GM19397 (cell line): ENCODE data around the gene TMEM145.

ENCODE experiments used
- ATAC-seq: cut with Tn5 transposase; IDR thresholded peaks from one replicate; pipeline ENCODE4 v1.9.1; 2021; ENCODE audit warnings: mild to moderate bottlenecking, moderate library complexity; ENCODE audit not compliant: unreplicated experiment

Gene TMEM145

DNA sequence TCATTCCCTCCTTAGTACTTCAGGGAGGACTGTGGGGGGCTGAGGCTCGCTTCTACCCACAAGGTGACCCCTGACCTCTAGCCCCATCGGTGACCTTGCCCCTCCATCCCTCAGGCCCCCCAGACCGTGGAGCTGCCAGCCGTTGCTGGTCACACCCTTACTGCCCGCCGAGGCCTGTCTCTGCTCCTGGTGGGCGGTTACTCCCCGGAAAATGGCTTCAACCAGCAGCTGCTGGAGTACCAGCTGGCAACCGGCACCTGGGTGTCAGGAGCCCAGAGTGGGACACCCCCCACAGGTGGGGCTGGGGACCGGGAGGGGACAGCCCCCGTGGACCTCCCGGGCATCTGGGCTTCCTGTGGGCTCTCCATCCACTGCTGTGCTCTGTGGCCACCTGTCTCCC lies 44.2 kb downstream of the TMEM145 start:
- no peak for ATAC-seq

- no peak for ATAC-seq
These were observed 47.9 kb downstream of the TMEM145 start for GRCh38 chr19:42360787-42361544.

- ATAC-seq: no peak
These were observed 48.4 kb downstream of the TMEM145 start for GRCh38 chr19:42361545-42361910.

DNA sequence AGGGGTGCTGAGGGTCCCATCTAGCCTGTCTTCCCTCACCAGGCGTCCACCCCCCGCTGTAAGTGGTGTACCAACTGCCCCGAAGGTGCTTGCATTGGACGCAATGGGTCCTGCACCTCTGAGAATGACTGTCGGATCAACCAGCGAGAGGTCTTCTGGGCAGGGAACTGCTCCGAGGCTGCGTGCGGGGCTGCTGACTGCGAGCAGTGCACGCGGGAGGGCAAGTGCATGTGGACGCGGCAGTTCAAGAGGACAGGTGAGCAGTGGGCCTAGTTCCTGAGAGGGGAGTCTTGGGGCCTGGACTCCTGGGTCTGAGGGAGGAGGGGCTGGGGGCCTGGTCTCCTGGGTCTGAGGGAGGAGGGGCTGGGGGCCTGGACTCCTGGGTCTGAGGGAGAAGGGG lies 49.2 kb downstream of the TMEM145 start:
- ATAC-seq: no peak

DNA sequence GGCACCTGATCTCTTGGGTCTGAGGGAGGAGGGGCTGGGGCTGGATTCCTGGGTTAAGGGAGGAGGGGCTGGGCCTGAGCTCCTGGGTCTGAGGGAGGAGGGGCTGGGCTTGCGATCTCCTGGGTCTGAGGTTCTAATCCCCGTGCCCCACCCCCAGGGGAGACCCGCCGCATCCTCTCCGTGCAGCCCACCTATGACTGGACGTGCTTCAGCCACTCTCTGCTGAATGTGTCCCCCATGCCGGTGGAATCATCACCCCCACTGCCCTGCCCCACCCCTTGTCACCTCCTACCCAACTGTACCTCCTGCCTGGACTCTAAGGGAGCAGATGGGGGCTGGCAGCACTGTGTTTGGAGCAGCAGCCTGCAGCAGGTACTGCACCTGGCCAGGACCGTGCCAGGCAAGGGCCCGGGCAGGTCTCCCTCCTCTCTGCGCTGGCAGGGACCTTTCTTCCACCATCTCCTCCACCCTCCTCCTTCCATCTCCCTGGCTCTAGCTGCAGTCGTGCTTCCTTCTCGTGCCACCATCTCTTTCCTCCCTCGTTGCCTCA lies 49.9 kb downstream of the TMEM145 start:
- no peak for ATAC-seq

GRCh38 chr19:42363614-42364346 lies 50.7 kb downstream of the TMEM145 start:
- ATAC-seq: no peak

DNA sequence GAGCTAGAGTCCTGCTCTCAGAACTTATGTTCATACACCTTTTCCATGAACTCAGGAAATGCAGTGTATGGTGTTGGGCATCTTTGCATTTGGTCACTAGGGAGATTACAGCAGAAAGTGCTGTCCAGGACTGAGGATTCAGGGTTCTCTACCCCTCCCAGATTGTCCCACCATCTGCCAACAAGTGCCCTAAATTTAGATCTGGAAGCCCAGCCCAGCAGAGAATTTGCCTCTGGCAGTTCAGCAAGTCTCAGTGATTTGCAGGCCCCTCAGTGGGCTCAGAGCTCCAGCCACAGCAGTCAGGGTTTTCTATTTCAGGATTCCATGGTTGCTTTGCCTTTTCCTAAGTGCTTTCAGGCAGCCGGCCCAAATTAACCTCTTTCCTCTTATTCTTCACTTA lies 53.6 kb downstream of the TMEM145 start:
- no peak for ATAC-seq

DNA sequence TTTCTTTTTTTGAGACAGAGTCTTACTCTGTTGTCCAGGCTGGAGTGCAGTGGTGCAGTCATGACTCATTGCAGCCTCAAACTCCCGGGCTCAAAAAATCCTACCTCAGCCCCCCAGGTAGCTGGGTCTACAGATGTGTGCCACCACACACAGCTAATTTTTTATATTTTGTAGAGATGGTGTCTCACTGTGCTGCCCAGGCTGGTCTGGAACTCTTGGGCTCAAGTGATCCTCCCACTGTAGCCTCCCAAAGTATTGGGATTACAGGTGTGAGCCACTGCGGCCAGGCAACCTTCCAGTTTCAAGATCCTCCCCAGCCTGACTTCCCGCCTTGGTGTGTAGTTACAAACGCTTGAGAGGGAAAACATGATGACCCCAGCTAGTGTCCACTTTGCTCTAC lies 54.8 kb downstream of the TMEM145 start:
- ATAC-seq: no peak

- no peak for ATAC-seq
These were observed 55.3 kb downstream of the TMEM145 start for GRCh38 chr19:42368360-42368759.

DNA sequence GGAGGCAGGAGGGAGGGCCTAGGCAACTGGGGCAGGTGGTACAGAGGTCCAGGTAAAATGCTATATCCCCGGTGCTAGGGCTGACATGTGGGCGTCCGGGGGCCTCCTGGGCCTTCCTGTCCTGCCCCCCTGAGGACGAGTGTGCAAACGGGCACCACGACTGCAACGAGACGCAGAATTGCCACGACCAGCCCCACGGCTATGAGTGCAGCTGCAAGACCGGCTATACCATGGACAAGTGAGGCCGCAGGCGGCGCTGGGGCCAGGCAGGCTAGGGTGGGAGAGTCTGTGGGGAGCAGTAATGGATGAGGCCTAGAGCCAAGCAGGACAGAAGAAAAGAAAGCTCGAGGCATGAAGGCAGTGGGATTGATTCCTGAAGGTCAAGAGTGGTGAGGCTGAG lies 55.7 kb downstream of the TMEM145 start:
- ATAC-seq: no peak

- no peak for ATAC-seq
These were observed 56.4 kb downstream of the TMEM145 start for GRCh38 chr19:42369433-42370067.

DNA sequence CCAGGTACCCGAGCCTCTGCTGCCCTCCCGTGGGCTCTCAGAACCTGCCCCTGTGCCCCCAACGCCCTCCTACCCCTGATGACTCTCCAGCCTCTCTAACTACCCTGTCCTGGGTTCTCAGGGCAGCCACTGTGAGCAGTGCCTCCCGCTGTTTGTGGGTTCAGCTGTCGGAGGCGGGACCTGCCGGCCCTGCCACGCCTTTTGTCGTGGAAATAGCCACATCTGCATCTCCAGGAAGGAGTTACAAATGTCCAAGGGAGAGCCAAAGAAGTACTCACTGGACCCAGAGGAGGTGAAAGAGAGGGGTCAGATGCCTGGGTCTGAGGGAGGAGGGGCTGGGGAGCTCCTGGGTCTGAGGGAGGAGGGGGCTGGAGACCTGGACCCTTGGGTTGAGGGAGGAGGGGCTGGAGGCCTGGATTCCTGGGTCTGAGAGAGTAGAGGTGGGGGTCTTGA lies 57.0 kb downstream of the TMEM145 start:
- no peak for ATAC-seq

DNA sequence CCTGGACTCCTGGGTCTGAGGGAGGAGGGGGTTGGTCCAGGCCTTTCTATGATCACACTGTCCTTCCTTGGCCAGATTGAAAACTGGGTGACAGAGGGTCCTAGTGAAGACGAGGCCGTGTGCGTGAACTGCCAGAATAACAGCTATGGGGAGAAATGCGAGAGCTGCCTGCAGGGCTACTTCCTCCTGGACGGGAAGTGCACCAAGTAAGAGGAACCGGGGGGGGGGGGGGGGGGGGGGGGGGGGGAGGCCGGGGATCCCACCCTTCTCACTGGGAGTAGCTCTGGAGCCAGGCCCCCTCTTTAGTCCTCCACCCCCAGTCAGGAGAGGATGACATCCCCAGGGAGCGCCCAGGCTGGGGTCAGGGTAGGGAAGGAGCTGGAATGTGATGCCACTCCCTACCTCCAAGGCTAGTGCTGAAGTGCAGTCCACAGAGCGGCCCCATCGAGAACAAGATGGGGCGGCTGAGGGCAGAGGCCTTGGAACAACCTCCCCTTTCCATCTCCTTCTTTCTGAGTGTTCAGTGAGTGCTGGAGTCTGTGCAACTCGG lies 57.6 kb downstream of the TMEM145 start:
- ATAC-seq: no peak
